K562 (cell line): Measurements from ENCODE around the gene VPS9D1.

Experiments used
- ARNT ChIP-seq, 2 experiments: fragments of 450-650 bp; IDR thresholded peaks; 2 replicates each; pipeline ENCODE4 v1.6.1; 2016; ENCODE audit warnings: mild to moderate bottlenecking in 1 of 2
- BRD4 ChIP-seq: fragments of 200-600 bp; sonication (generic); IDR thresholded peaks from 2 replicates; pipeline ENCODE4 v1.6.1; 2017; ENCODE audit warnings: inconsistent platforms
- CEBPG ChIP-seq, 3 experiments: fragments of 200-800 bp in 1 of 3; sonication (Bioruptor generic) in 1 of 3; sonication (generic) in 1 of 3; formaldehyde crosslinking in 1 of 3; IDR thresholded peaks in 2 of 3; conservative IDR thresholded peaks in 1 of 3; 2 replicates each; pipeline versions ENCODE4 v1.6.1 to v1.8.0; 2016 to 2022; ENCODE audit warnings: missing compliant biosample characterization in 2 of 3, missing genetic modification characterization in 2 of 3, mild to moderate bottlenecking in 1 of 3, missing genetic modification reagents in 1 of 3
- CREB1 ChIP-seq, 2 experiments: sonication (generic) in 1 of 2; formaldehyde crosslinking in 1 of 2; IDR thresholded peaks; 2 replicates each; pipeline versions ENCODE4 v1.6.1 to v1.8.0; 2012 to 2022; ENCODE audit warnings: inconsistent platforms in 1 of 2, mild to moderate bottlenecking in 1 of 2, missing genetic modification reagents in 1 of 2, moderate library complexity in 1 of 2
- CTBP1 ChIP-seq: fragments of 450-650 bp; IDR thresholded peaks from 2 replicates; pipeline ENCODE4 v1.6.1; 2016; ENCODE audit warnings: borderline replicate concordance
- GATA2 ChIP-seq: sonication (generic); formaldehyde crosslinking; IDR thresholded peaks from 2 replicates; pipeline ENCODE4 v1.4.0; 2020; ENCODE audit warnings: mild to moderate bottlenecking, missing genetic modification reagents
- HEY1 ChIP-seq: fragments of 250-450 bp; sonication (Bioruptor Pico); IDR thresholded peaks from 2 replicates; pipeline ENCODE4 v1.5.0; 2020; ENCODE audit warnings: mild to moderate bottlenecking, moderate library complexity, borderline replicate concordance
- HNRNPLL ChIP-seq: fragments of 200-400 bp; formaldehyde crosslinking; IDR thresholded peaks from 2 replicates; pipeline ENCODE4 v1.6.1; 2017; ENCODE audit warnings: low read length, low read depth, mild to moderate bottlenecking; ENCODE audit not compliant: poor library complexity, severe bottlenecking
- KLF10 ChIP-seq: fragments of 250-450 bp; sonication (Bioruptor Pico); IDR thresholded peaks from 2 replicates; pipeline ENCODE4 v1.6.1; 2021; ENCODE audit warnings: matching md5 sums
- SPI1 ChIP-seq: IDR thresholded peaks from 2 replicates; pipeline ENCODE4 v1.6.1; 2011; ENCODE audit warnings: low read depth, low read length, control low read depth, borderline replicate concordance
- TCF7L2 ChIP-seq: fragments of 150-350 bp; IDR thresholded peaks from 2 replicates; pipeline ENCODE4 v1.6.1; 2016; ENCODE audit warnings: low read depth, mild to moderate bottlenecking, low read length, moderate library complexity
- TGIF2 ChIP-seq: sonication (generic); formaldehyde crosslinking; IDR thresholded peaks from 2 replicates; pipeline ENCODE4 v1.8.1; 2022; ENCODE audit warnings: mild to moderate bottlenecking, missing genetic modification reagents, moderate library complexity
- TF ChIP-seq, protein P1 (sequence below), 3 experiments: IDR thresholded peaks in 2 of 3; conservative IDR thresholded peaks in 1 of 3; 2 replicates each; pipeline ENCODE4 v1.5.1; 2011 to 2012; ENCODE audit warnings: low read length in 3 of 3, mild to moderate bottlenecking in 3 of 3, control low read depth in 2 of 3, improper control_type of control experiment in 1 of 3, inconsistent platforms in 1 of 3, low read depth in 1 of 3, mixed read lengths in 1 of 3, moderate library complexity in 1 of 3; ENCODE audit not compliant: insufficient read depth in 2 of 3
- TF ChIP-seq, protein P2 (sequence below): fragments of 200-800 bp; sonication (Bioruptor generic); IDR thresholded peaks from 2 replicates; pipeline ENCODE4 v1.6.1; 2017; ENCODE audit warnings: missing genetic modification characterization, missing compliant biosample characterization

DNA sequence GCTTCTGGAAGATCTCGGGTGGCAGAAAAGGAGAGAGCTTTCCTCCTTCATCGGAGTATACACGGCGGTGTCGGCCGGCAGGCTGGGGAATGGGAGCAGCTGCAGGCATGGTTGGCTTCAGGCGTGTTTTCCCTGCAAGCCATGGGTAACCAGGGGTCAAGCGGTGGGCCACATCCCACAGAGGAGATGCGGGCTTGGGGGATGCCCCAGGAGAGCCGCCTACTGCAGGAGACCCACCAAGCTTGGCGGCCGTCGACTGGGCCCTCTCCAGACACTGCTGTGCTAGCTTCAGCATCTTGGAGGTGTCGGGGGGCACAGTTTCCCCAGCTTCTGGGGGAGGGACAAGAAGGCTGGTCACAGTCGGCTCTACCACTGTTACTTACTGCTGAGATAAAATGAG, 4.2 kb downstream of the VPS9D1 start:
- TF ChIP-seq, protein P1, sequence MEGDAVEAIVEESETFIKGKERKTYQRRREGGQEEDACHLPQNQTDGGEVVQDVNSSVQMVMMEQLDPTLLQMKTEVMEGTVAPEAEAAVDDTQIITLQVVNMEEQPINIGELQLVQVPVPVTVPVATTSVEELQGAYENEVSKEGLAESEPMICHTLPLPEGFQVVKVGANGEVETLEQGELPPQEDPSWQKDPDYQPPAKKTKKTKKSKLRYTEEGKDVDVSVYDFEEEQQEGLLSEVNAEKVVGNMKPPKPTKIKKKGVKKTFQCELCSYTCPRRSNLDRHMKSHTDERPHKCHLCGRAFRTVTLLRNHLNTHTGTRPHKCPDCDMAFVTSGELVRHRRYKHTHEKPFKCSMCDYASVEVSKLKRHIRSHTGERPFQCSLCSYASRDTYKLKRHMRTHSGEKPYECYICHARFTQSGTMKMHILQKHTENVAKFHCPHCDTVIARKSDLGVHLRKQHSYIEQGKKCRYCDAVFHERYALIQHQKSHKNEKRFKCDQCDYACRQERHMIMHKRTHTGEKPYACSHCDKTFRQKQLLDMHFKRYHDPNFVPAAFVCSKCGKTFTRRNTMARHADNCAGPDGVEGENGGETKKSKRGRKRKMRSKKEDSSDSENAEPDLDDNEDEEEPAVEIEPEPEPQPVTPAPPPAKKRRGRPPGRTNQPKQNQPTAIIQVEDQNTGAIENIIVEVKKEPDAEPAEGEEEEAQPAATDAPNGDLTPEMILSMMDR (IDR thresholded peaks at IDR 0.05 in 2 of 3, conservative IDR thresholded peaks at IDR 0.05 in 1 of 3; ENCODE audit: insufficient read depth in 2 of 3, low read depth in 1 of 3, low read length in 3 of 3), result no peak
- no peak for TF ChIP-seq KLF10 (CRISPR knock-in tag)
- no peak for TF ChIP-seq CREB1 (IDR thresholded peaks at IDR 0.05)
- TF ChIP-seq CREB1 (CRISPR knock-in tag; IDR thresholded peaks at IDR 0.05), result no peak
- no peak for TF ChIP-seq BRD4
- TF ChIP-seq SPI1, result no peak
- no peak for TF ChIP-seq TCF7L2
- TF ChIP-seq CEBPG (CRISPR knock-in tag; IDR thresholded peaks at IDR 0.05), result no peak
- TF ChIP-seq CEBPG (tag; conservative IDR thresholded peaks at IDR 0.05 in 1 of 2, IDR thresholded peaks at IDR 0.05 in 1 of 2), result no peak
- TF ChIP-seq ARNT (IDR thresholded peaks at IDR 0.05), result no peak
- no peak for TF ChIP-seq HNRNPLL
- TF ChIP-seq, protein P2, sequence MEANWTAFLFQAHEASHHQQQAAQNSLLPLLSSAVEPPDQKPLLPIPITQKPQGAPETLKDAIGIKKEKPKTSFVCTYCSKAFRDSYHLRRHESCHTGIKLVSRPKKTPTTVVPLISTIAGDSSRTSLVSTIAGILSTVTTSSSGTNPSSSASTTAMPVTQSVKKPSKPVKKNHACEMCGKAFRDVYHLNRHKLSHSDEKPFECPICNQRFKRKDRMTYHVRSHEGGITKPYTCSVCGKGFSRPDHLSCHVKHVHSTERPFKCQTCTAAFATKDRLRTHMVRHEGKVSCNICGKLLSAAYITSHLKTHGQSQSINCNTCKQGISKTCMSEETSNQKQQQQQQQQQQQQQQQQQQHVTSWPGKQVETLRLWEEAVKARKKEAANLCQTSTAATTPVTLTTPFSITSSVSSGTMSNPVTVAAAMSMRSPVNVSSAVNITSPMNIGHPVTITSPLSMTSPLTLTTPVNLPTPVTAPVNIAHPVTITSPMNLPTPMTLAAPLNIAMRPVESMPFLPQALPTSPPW (CRISPR knock-in tag), result no peak
- no peak for TF ChIP-seq HEY1 (CRISPR knock-in tag)
- no peak for TF ChIP-seq GATA2 (CRISPR knock-in tag)
- TF ChIP-seq TGIF2 (CRISPR knock-in tag), result no peak
- no peak for TF ChIP-seq CTBP1
